GM18861 (cell line): Measurements from ENCODE around the gene TBCB.
"Not testable (repeated sequence)": the region's sequence is repeated elsewhere in the genome, so short reads cannot be mapped to it uniquely, and the experiment has no call there.

Experiments
- ATAC-seq: cut with Tn5 transposase; IDR thresholded peaks from one replicate; pipeline ENCODE4 v1.9.1; 2021; ENCODE audit not compliant: unreplicated experiment

TBCB gene

DNA sequence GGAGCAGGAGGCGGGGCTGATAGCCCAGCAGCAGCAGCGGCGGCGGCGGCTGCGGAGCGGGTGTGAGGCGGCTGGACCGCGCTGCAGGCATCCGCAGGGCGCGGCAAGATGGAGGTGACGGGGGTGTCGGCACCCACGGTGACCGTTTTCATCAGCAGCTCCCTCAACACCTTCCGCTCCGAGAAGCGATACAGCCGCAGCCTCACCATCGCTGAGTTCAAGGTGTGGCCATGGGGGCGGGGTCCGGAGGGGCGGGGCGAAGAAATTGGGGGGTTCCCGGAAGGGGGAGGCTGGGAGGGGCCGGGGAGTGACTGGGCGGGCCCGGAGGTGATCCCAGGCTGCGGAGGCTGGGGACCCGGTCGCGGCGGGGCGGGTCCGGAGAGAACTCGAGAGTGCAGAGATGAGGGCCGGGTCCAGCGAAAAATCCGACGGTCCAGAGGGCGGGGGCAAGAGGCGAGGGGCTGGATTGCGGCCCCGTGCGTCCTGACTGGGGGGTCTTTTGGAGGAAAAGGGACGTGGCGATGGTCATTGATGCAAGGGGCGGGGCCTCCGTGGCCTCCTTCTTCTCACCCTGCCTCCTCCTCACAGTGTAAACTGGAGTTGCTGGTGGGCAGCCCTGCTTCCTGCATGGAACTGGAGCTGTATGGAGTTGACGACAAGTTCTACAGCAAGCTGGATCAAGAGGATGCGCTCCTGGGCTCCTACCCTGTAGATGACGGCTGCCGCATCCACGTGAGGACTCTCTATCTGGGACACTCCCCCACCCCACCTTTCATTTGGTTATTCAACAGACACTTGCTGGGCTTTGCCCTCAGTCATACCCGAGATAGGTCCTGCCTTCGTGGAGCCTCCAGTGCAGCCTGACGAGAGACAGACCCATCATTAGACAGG is at the start of gene TBCB:
TBCB (plus strand) TSS at position 16 of the 891 bp plus-strand sequence; CDS start at position 109, 93 bp downstream.
- ATAC-seq, result no peak

GRCh38 chr19:36067681-36068080 is 47.6 kb upstream of the TBCB start:
- no peak for ATAC-seq

- not testable (repeated sequence) for ATAC-seq
Observed at GRCh38 chr19:36068810-36069499, 46.3 kb upstream of the TBCB start.

GRCh38 chr19:36072081-36072480 is 43.2 kb upstream of the TBCB start:
- no peak for ATAC-seq

- ATAC-seq, result no peak
Observed at GRCh38 chr19:36073121-36073876, 42.0 kb upstream of the TBCB start.

DNA sequence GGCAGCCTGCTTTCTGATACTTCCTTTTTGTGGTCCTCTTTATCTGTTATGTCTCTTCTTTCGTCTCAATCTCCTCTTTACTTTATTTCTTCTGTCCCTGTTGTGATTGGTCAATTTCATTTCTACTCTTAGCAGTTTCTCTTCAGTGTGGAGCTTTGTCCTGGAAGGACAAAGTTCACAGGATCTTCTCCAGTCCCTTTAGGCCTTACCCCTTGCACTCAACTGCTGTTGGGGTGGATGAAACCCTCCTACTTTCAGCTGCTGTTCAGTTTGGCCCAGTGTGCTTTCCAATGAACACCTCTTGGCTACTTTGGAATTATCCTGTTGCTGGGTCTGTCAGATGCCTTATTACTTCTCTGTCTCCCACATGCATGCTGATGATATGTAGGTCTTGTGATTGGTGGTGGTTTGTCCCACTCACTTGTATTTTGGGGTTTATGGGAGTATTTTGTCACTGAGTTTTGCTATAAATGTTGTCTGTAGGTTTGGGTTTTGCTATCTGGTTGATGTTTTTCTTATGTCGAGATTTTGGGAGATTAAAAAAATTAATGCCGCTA is 35.8 kb upstream of the TBCB start:
- no peak for ATAC-seq

DNA sequence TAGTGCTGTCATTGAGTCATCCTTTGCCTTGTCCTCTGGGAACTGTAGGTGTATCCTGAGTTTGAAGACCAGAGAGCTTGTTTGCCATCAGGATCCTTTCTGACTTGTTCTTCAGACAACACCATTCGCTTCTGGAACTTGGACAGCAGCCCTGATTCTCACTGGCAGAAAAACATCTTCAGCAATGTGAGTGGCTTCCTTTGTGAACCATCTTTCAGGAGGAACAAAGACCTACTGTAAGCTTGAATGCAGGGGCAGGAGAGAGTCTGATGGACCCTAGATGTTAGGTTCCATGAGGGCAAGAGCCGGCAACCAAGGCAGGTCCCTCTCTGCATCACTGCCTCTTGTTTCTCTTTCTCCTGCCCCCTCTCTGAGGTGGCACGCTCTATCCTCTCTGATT is 33.9 kb upstream of the TBCB start:
- no peak for ATAC-seq

DNA sequence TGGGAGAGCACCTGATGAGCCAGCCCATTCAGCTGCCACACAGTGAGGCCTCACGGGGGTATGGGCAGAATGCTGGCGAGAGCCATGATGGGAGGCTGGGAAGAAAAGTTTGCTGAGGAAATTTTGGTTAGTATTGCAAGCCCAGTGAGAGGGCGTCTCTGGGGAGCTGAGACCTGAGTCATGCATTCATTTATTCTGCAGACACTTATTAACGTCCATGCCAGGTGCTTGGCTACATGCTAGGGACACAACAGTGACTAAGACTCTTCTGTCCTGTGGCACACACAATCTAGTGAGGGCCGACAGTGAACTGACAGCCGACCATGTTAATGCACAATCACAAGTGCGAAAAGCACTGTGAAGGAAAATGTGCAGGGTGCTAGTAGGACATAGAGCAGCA is 33.4 kb upstream of the TBCB start:
- ATAC-seq, result no peak

DNA sequence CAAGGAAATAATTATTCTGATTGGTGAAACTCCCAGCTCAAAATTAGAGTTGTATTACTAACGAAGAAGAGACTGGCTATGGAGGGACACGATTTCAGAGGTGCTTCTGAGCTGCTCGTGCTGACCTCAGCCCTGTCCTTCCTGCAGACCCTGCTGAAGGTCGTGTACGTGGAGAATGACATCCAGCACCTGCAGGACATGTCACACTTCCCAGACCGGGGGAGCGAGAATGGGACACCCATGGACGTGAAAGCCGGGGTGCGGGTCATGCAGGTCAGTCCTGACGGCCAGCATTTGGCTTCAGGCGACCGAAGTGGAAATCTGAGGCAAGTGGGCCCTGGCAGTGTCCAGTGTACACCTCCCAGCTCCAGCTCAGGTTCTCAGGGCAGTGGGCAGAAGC is 32.4 kb upstream of the TBCB start:
- ATAC-seq, result no peak

GRCh38 chr19:36084231-36085009 is 30.8 kb upstream of the TBCB start:
- ATAC-seq, result no peak

- ATAC-seq, result no peak
Observed at GRCh38 chr19:36086326-36086725, 28.9 kb upstream of the TBCB start.

- ATAC-seq, result no peak
Observed at GRCh38 chr19:36089847-36090246, 25.4 kb upstream of the TBCB start.

GRCh38 chr19:36090910-36091695 is 24.2 kb upstream of the TBCB start:
- no peak for ATAC-seq

GRCh38 chr19:36092566-36092965 is 22.7 kb upstream of the TBCB start:
- ATAC-seq, result no peak

DNA sequence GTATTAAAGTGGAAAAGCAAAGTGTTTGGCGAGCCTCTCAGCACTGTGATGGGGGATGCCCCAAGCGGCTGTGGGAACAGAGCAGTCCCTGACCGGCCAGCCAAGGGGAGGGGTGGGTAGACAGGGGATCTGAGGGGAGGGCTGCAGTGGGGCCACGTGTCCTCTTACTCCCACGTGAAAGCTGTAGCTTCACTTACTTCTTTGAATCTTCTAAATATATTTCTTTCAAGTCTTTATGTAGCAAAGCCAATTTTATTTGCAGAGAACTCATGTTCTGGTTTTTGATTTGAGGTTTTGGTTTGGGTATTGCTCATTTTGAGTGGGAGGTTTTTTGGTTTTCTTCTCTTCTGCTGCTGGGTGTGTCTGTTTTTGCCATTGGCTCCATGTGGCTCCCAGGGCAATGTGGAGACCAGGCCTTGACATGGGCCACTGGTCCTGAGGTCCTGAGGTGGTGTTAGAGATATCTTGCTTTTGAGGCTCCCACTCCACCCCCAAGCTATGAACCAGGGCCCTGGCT is 22.1 kb upstream of the TBCB start:
- no peak for ATAC-seq

DNA sequence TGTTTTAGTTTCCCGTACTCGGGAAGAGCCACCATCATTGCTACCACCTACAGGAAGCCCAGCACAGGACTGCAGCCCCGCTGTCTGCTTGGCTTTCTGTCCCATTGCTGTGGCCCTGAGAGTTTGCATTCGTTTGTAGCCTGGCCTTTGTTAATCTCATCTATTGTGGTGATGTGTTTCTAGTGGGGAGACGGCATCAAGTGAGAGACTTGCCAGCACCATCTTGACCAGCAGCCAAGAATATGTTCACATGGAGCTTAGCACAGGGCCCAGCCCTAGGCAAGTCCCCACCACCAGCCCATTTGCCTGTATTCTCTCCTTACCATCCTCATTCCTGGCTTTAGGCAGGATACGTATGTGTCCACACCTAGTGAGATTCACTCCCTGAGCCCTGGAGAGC is 21.6 kb upstream of the TBCB start:
- ATAC-seq, result no peak

DNA sequence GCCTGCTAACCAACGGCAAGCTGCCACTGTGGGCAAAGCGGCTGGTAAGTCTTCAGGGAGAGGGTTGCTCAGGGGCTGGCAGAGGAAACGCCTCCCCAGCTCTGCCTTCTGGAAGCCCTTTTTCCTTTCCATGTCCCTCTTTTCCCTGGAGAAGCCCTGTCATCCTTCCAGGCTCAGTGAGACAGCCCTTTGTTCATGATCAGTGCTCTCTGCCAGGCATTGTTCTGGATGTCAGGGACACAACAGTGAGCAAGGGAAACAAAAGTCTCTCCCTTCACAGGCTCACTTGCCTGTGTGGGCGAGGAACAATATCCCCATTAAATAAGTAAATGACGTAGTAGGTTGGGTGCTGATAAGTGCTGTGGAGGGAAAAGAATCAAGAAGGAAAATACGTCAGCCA is 18.2 kb upstream of the TBCB start:
- no peak for ATAC-seq

- ATAC-seq, result no peak
Observed at GRCh38 chr19:36099166-36099785, 16.0 kb upstream of the TBCB start.

DNA sequence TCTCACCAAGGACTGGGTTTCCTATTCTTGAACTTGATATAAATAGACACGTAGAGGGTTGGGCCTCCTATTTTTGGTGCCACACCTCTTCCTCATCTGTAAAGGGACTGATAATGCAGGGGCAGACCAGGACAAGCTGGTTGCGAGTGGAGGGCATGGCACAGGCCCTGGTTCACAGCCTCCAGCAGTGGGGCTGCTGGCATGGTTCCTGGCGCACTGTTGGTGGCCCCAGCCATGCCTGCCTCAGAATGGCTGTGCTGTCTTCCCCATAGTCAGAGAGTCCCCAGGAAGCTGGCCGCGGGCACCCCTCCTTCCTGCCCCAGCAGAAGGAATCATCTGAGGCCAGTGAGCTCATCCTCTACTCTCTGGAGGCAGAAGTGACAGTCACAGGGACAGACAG is 14.8 kb upstream of the TBCB start:
- ATAC-seq, result no peak
